Measurements from ENCODE around the gene FXYD3. TPM values are rescaled to one million over a fixed set of nuclear protein-coding genes. Genes with fewer than 3 reads are reported as not detected.

The FXYD3 gene
- polyA plus RNA-seq, 1 donor from 2014 or later: not detected

DNA sequence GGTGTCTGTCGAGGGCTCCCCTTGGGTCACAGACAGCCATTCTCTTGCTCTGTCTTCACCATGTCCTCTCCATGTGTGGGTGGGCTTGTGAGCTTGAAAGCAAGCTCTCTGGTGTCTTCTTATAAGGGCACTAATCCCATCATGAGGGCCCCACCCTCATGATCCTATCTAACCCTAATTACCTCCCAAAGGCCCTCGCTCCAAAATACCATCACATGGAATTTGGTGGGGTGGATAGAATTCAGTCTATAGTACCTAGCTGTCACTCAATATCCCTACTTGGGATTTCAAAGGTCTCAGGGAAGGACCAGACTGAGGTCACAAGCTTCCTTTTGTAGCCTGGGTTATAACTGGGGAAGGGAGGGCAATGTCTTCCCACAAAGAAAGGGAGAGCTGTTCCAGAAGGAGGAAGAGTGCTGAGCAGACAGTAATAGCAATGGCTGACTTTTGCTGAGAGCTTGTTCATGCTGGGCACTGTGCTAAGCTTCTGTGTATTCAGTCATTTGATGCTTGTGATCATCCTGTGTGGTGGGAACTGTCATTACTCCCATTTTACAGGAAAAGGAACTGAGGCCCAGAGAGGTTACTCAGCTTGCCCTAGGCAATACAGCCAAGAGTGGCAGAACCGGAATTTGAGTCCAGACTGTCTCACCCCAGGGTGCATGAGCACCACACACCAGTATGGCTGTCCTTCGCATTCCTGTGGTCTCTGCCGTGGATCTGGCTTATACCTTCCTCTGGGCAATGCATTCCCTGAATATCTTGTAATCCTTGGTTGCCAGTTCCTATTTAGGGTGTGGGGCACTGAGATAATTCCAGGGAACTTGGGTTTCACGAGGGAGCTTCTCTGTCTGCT, 47.1 kb downstream of the FXYD3 start:
- Histone ChIP-seq H4K20me1 (ENCODE audit: insufficient read depth) (no peaks in the 10 kb centered on the region), H3K9ac (ENCODE audit: low read length) (no peak overlapping the region), H3K79me2 (replicated peaks; ENCODE audit: insufficient read depth, low read length) (no peaks in the 10 kb centered on the region), H3K4me3 (ENCODE audit: low read length) (no peak overlapping the region), H3K9me2 (ENCODE audit: insufficient read depth, low read length) (no peaks in the 10 kb centered on the region), H3K4me2 (ENCODE audit: low read length) (no peak overlapping the region), H3F3A (ENCODE audit: insufficient read depth, low read length, poor library complexity, severe bottlenecking) (no peaks in the 10 kb centered on the region), H3K27me3 (ENCODE audit: insufficient read depth, low read depth, low read length) (no peaks in the 10 kb centered on the region), H3K9me3 (ENCODE audit: low read length) (no peaks in the 10 kb centered on the region), H3K27ac (ENCODE audit: low read length) (no peak overlapping the region), H2AFZ (ENCODE audit: low read depth, low read length) (no peak overlapping the region), H3K36me3 (ENCODE audit: insufficient read depth, low read length) (no peaks in the 10 kb centered on the region)
- TF ChIP-seq, protein P1, sequence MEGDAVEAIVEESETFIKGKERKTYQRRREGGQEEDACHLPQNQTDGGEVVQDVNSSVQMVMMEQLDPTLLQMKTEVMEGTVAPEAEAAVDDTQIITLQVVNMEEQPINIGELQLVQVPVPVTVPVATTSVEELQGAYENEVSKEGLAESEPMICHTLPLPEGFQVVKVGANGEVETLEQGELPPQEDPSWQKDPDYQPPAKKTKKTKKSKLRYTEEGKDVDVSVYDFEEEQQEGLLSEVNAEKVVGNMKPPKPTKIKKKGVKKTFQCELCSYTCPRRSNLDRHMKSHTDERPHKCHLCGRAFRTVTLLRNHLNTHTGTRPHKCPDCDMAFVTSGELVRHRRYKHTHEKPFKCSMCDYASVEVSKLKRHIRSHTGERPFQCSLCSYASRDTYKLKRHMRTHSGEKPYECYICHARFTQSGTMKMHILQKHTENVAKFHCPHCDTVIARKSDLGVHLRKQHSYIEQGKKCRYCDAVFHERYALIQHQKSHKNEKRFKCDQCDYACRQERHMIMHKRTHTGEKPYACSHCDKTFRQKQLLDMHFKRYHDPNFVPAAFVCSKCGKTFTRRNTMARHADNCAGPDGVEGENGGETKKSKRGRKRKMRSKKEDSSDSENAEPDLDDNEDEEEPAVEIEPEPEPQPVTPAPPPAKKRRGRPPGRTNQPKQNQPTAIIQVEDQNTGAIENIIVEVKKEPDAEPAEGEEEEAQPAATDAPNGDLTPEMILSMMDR (IDR thresholded peaks at IDR 0.05; ENCODE audit: poor library complexity, severe bottlenecking): no peak
- TF ChIP-seq TAF1 (IDR thresholded peaks at IDR 0.05; ENCODE audit: low read depth): no peak
- no peak for TF ChIP-seq SMC3 (conservative IDR thresholded peaks at IDR 0.05; ENCODE audit: poor library complexity)
- no peak for TF ChIP-seq POLR2AphosphoS5 (IDR thresholded peaks at IDR 0.05)

GRCh38 chr19:35164418-35164817, 48.8 kb downstream of the FXYD3 start:
- Histone ChIP-seq H3K27me3 (ENCODE audit: insufficient read depth, low read depth, low read length) (no peaks in the 10 kb centered on the region), H3K36me3 (ENCODE audit: insufficient read depth, low read length) (no peaks in the 10 kb centered on the region), H3K9ac (ENCODE audit: low read length) (no peak overlapping the region), H3K27ac (ENCODE audit: low read length) (no peak overlapping the region), H3K9me2 (ENCODE audit: insufficient read depth, low read length) (no peaks in the 10 kb centered on the region), H4K20me1 (ENCODE audit: insufficient read depth) (no peaks in the 10 kb centered on the region), H3K9me3 (ENCODE audit: low read length) (no peaks in the 10 kb centered on the region), H3K4me3 (ENCODE audit: low read length) (no peak overlapping the region), H3K4me2 (ENCODE audit: low read length) (no peak overlapping the region), H3K79me2 (replicated peaks; ENCODE audit: insufficient read depth, low read length) (no peaks in the 10 kb centered on the region), H3F3A (ENCODE audit: insufficient read depth, low read length, poor library complexity, severe bottlenecking) (no peaks in the 10 kb centered on the region), H2AFZ (ENCODE audit: low read depth, low read length) (no peak overlapping the region)
- no peak for TF ChIP-seq MXI1 (conservative IDR thresholded peaks at IDR 0.05; ENCODE audit: poor library complexity, severe bottlenecking)

- no peak overlapping the region for H3K4me3 ChIP-seq (ENCODE audit: low read length)
- no peaks in the 10 kb centered on the region for H3K79me2 ChIP-seq (replicated peaks; ENCODE audit: insufficient read depth, low read length)
- no peak overlapping the region for H2AFZ ChIP-seq (ENCODE audit: low read depth, low read length)
- H3K36me3 ChIP-seq (ENCODE audit: insufficient read depth, low read length): no peaks in the 10 kb centered on the region
- H3K9me2 ChIP-seq (ENCODE audit: insufficient read depth, low read length): no peaks in the 10 kb centered on the region
- no peak overlapping the region for H3K4me2 ChIP-seq (ENCODE audit: low read length)
- no peak overlapping the region for H3K9ac ChIP-seq (ENCODE audit: low read length)
- H4K20me1 ChIP-seq (ENCODE audit: insufficient read depth): no peaks in the 10 kb centered on the region
- TF ChIP-seq, protein P1 (IDR thresholded peaks at IDR 0.05; ENCODE audit: poor library complexity, severe bottlenecking): no peak
- TF ChIP-seq EZH2 (IDR thresholded peaks at IDR 0.05; ENCODE audit: borderline replicate concordance, insufficient read depth, low read length, poor library complexity, severe bottlenecking) (no peak), POLR2AphosphoS5 (IDR thresholded peaks at IDR 0.05) (no peak), SMC3 (conservative IDR thresholded peaks at IDR 0.05; ENCODE audit: poor library complexity) (no peak), RAD21 (conservative IDR thresholded peaks at IDR 0.05) (no peak), MXI1 (conservative IDR thresholded peaks at IDR 0.05; ENCODE audit: poor library complexity, severe bottlenecking) (no peak), TAF1 (IDR thresholded peaks at IDR 0.05; ENCODE audit: low read depth) (no peak), EP300 (conservative IDR thresholded peaks at IDR 0.05; ENCODE audit: poor library complexity, severe bottlenecking) (no peak), REST (IDR thresholded peaks at IDR 0.05; ENCODE audit: borderline replicate concordance) (no peak)
- H3F3A ChIP-seq (ENCODE audit: insufficient read depth, low read length, poor library complexity, severe bottlenecking): no peaks in the 10 kb centered on the region
- H3K9me3 ChIP-seq (ENCODE audit: low read length): no peaks in the 10 kb centered on the region
- H3K27me3 ChIP-seq (ENCODE audit: insufficient read depth, low read depth, low read length): no peaks in the 10 kb centered on the region
- H3K27ac ChIP-seq (ENCODE audit: low read length): no peak overlapping the region
Measured at GRCh38 chr19:35165200-35166058, 49.8 kb downstream of the FXYD3 start.
